Brain microvascular endothelial cell (primary cell): Measurements from ENCODE around the gene PRXL2C.
"Not testable (repeated sequence)": the region's sequence is repeated elsewhere in the genome, so short reads cannot be mapped to it uniquely, and the experiment has no call there.

ENCODE experiments used
- DNase-seq: peaks from one replicate; pipeline ENCODE4 v3.0.0-alpha.2; 2020
- H3K27ac ChIP-seq: fragments of 250-450 bp; sonication (Bioruptor Pico); 2 replicates; pipeline ENCODE4 v1.5.1; 2020; ENCODE audit warnings: mild to moderate bottlenecking, moderate library complexity
- H3K27me3 ChIP-seq: fragments of 250-450 bp; sonication (Bioruptor Pico); replicated peaks from 2 replicates; pipeline ENCODE4 v1.5.1; 2020; ENCODE audit warnings: mild to moderate bottlenecking
- H3K36me3 ChIP-seq: fragments of 250-450 bp; sonication (Bioruptor Pico); replicated peaks from 2 replicates; pipeline ENCODE4 v1.5.1; 2020; ENCODE audit warnings: mild to moderate bottlenecking
- H3K4me3 ChIP-seq: 2 replicates; pipeline ENCODE4 v1.5.1; 2011; ENCODE audit warnings: low read depth, mild to moderate bottlenecking, control low read depth, low read length, moderate library complexity
- CTCF ChIP-seq: IDR thresholded peaks from 2 replicates; pipeline ENCODE4 v1.5.1; 2011; ENCODE audit warnings: low read depth, mild to moderate bottlenecking, moderate library complexity, low read length, control low read depth, inconsistent platforms; ENCODE audit errors: missing control alignments
- in situ Hi-C: cut with HindIII; loops from 2 replicates; pipeline ENCODE4 v1.10.0; 2017; ENCODE audit warnings: low sequenced_read_pairs, low pct_ligation_motif_present

The PRXL2C gene

DNA sequence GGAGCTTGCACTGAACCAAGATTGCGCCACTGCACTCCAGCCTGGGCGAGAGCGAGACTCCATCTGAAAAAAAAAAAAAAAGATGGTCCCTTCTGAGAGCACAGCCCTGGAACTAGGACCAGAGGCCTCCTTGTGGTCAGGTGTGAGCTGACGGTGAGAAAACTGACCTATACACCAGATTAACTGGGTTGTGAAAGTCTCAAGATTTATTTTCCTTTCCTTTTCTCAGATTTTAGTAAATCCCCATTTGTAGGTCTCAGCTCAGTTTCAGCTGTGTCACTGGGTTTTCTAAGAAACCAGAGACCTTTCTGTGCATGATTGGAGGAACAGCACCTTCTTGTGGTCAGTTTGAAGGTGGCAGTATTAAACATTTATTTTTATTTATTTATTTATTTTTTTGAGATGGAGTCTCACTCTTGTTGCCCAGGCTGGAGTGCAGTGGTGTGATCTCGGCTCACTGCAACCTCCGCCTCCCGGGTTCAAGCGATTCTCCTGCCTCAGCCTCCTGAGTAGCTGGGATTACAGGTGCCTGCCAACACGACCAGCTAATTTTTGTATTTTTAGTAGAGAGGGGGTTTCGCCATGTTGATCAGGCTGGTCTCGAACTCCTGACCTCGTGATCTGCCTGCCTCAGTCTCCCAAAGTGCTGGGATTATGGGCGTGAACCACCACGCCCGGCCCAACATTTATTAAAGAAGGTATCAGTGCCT, 11.7 kb upstream of the PRXL2C start:
- TF ChIP-seq CTCF: peak; percentile 67
- not testable (repeated sequence) for H3K4me3 ChIP-seq, DNase-seq

GRCh38 chr9:96665789-96666188, 10.7 kb upstream of the PRXL2C start:
- in situ Hi-C loops: no loop called here
- DNase-seq: no peak
- Histone ChIP-seq H3K27me3 (no peaks in the 10 kb centered on the region), H3K36me3 (no peaks in the 10 kb centered on the region), H3K27ac (no peak overlapping the region), H3K4me3 (no peak overlapping the region)
- no peak for TF ChIP-seq CTCF

More for the DNA sequence above, 11.7 kb upstream of the PRXL2C start:
- H3K36me3 ChIP-seq, H3K27ac ChIP-seq, in situ Hi-C loops, H3K27me3 ChIP-seq: not testable (repeated sequence)

DNA sequence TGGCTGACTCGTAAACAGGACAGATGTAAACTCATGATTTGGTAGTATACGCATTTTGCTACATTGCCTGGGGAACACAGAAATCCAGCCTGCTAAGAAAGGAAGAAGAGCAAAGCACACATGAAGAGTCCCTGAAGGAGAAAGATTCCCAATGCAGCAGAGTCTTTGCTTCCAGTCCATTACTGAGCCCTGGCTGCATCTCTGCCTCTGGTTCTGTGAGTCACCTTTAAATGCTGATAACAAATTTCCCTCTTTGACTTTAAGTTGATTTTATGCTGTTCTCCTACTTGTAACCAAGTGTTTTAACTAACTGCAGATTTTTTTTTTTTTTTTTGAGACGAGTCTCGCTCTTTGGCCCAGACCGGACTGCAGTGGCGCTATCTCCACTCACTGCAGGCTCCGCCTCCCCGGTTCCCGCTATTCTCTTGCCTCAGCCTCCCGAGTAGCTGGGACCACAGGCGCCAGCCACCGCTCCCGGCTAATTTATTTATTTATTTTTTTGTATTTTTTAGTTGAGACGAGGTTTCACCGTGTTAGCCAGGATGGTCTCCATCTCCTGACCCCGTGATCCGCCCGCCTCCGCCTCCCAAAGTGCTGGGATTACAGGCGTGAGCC, 8.5 kb upstream of the PRXL2C start:
- no peak for TF ChIP-seq CTCF
- Histone ChIP-seq H3K27ac (no peak overlapping the region), H3K27me3 (no peaks in the 10 kb centered on the region), H3K4me3 (no peak overlapping the region), H3K36me3 (no peaks in the 10 kb centered on the region)
- no peak for DNase-seq
- in situ Hi-C loops: no loop called here

- Histone ChIP-seq H3K27me3 (no peaks in the 10 kb centered on the region), H3K27ac (no peak overlapping the region), H3K4me3 (no peak overlapping the region), H3K36me3 (no peaks in the 10 kb centered on the region)
- in situ Hi-C loops: no loop called here
- no peak for TF ChIP-seq CTCF
- peak; percentile 43 for DNase-seq
Observed at GRCh38 chr9:96661711-96662110, 6.6 kb upstream of the PRXL2C start.

DNA sequence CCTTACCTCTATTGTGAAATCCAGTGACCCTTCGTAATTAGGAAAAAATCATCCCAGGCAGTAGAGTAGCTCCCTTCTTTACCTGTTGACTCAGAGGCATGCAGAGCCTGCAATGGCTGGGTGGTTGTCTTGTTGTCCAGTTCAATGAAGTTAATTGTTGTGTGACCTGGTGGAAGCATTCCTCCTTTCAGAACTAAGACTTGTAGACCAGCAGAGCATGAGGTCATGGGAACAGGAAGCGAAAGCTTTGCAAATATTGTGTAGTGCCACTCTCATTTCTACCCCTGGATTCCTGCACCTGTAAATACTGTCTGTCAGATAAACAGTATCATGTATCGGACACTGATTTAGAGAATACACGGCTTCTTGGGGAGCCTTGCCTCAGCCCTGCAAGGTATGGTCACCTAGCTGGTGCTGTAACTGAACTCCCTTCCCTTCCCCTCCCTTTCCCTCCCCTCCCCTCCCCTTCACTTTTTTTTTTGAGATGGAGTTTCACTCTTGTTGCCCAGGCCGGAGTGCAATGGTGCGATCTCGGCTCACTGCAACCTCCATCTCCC, 5.7 kb upstream of the PRXL2C start:
- Histone ChIP-seq H3K27ac (no peak overlapping the region), H3K4me3 (no peak overlapping the region), H3K27me3 (no peaks in the 10 kb centered on the region), H3K36me3 (no peaks in the 10 kb centered on the region)
- in situ Hi-C loops: no loop called here
- TF ChIP-seq CTCF: no peak
- no peak for DNase-seq
